Midbrain (tissue), 1 donor: Measurements from ENCODE around the gene AJM1.
A peak's percentile ranks its signal among the peaks of the same experiment; 100 is the strongest.
"Not testable (repeated sequence)": the region's sequence is repeated elsewhere in the genome, so short reads cannot be mapped to it uniquely, and the experiment has no call there.

ENCODE experiments used
- DNase-seq: peaks from one replicate; lab custom pipeline; 2025; lab: John Stamatoyannopoulos, UW

Gene AJM1

GRCh38 chr9:136856541-136857141, 14.4 kb downstream of the AJM1 start:
- DNase-seq, result no peak

DNA sequence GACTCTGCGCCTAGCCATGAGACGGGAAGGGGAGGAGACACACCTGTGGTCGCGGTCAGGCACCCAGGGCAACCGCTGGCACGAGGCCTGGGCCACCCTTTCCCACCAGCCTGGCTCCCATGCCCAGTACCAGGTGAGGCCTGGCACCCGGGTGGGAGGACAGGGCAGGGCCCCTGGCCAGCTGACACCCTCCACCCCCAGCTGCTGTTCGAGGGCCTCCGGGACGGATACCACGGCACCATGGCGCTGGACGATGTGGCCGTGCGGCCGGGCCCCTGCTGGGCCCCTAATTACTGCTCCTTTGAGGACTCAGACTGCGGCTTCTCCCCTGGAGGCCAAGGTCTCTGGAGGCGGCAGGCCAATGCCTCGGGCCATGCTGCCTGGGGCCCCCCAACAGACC, 14.9 kb downstream of the AJM1 start:
- no peak for DNase-seq

- DNase-seq, result no peak
Measured at GRCh38 chr9:136857581-136858412, 15.5 kb downstream of the AJM1 start.

- DNase-seq, result no peak
Measured at GRCh38 chr9:136858452-136858843, 16.2 kb downstream of the AJM1 start.

- peak; percentile 56 for DNase-seq
Measured at GRCh38 chr9:136858844-136859757, 16.8 kb downstream of the AJM1 start.

DNA sequence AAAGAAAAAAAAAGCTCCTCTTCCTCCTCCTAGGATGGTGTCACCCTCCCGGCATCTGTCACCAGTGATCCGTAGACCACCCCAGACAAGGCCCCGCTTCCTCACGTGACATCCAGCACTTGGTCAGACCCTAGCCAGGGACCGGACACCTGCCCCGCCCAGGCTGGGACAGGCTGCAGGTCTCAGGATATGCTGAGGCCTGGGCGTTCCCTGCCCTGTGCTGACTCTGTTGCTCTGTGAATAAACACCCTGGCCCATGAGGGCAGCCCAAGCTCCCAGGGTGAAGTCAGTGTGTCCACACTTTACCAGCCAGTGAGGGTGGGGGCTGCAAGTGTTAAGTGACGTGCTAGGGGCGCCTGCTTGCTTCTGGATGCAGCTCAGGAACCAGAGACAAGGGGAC, 18.3 kb downstream of the AJM1 start:
- DNase-seq, result no peak

DNA sequence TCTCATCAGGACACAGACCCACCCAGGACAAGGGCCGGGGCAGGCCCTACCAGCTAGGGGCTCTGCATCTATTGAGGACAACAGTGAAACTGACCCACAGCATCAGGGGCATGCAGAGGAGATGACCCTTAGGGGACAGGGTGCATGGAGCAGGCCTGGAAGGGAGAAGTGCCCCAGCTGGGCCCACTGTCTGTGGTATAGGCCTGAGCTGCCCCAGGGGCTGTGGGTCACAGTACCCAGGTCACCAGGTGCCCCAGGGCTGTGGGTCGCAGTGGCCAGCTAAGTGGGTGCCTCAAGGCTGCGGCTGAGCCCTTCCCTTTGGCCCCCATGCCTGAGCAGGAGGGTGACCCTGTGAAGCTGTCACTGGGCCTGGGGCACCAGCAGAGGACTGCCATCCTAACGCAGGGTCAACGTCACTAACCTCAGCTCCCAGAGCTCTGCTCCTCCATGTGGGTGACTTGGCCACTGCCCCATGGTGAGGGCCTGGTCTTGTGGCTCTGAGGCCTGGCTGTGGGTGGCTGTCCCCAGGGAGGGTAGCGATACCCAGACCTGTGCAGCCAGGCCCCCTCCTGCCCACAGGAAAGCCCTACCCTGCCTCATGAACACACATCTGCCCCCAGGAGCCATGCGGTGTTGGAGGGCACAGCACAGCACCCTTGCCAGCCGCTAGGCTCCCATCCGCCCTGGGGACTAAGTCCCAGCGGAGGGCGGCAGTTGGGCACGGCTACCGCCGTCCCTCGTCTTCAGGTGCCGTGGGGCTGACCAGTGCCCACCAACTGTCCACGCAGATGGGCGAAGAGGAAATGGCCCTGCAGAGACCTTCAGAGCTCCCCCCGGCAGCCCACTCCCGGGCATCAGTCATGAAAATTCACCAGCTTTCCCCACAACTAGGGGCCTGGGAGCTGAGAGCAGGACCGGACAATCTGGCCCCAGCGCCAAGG, 18.9 kb downstream of the AJM1 start:
- DNase-seq, result no peak

DNA sequence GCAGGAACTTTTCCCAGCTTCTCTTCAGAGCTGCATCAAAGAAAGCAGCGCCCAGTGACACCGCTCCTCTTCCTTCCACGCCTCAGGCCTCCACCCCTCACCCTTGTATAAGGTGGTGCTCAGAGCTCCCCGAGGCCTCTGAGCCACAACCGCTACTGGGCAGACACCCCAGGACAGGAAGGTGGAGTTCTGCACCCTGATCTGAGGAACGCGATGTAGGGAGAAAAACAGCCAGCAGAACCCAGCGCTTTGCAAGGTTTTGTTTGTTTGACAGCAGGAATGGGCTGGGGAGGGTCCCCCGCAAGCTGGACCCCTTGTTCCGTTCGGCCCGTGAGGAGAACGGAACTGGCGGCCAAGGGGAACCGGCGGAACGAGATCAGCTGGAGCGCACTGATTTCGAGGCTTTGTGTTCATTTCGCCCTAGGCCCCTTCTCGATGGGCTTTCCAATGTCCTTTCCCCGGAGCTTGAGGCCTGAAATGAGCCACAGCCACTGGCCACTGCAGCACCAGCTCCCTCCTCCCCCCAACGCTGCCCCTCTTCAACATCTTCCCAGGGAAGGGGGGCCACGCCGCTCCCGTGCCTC, 19.7 kb downstream of the AJM1 start:
- no peak for DNase-seq

- DNase-seq, result no peak
Measured at GRCh38 chr9:136862849-136863622, 20.8 kb downstream of the AJM1 start.

DNA sequence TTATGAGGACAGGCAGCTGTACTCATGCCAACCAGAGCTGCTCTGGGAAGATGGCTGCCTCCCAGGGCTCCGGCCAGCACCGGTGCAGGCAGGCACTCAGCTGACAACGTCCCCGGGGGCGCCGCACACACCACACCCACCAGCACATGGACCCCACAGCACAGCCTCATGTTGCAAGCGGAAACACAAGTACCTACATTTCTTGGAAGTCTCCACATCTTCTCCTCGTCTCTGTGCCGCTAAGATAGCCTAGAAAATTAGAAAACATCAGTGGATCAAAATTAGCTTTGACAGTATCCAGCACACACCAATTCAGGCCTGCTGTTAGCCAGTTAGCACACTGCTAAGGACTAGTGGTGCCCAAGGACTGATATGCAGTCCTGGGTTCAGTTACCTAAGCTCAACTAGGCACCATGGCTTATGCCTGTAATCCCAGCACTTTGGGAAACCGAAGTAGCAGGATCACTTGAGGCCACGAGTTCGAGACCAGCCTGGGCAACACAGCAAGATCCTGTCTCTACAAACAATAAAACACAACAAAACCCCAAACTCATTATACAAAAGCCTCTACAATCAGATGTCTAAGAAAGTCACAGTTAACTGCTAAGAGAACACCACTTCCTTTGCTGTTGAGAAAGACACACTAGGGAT, 21.5 kb downstream of the AJM1 start:
- DNase-seq, result no peak

DNA sequence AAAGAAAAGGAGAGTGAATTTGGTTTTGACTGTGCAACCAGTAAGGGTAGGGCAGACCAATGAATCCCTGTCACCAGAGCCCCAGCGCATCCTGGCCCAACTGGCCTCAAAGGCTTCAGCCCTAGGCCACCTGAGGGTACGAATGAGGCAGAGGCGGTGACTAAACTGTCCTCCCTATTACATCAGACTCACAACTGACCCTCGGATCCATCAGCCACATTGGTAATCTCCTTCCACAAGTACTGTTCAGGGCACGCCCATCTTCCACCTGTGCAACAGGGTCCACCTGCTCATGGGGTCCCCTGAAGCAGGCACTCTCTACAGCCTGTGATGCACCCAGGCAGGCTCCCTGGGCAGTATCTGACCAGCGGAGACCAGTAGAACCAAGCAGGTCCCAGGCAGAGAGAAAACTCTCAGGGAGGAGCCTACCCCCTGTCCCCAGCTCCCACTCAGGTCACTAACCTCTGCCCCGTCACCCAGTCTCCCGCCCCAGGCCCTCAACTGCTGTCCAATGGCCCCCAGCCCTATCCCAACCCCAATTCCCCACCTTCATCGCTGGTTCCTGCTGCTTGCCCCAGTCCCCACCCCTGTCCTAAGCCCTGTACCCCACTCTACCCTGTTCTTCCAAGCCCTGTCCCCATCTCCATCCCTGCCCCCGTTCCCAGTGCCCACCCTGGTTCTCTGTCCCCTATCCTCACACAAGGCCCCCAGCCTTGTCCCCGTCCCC, 22.9 kb downstream of the AJM1 start:
- DNase-seq, result no peak

- no peak for DNase-seq
Measured at GRCh38 chr9:136865768-136866103, 23.5 kb downstream of the AJM1 start.

GRCh38 chr9:136866898-136867421, 24.7 kb downstream of the AJM1 start:
- not testable (repeated sequence) for DNase-seq

DNA sequence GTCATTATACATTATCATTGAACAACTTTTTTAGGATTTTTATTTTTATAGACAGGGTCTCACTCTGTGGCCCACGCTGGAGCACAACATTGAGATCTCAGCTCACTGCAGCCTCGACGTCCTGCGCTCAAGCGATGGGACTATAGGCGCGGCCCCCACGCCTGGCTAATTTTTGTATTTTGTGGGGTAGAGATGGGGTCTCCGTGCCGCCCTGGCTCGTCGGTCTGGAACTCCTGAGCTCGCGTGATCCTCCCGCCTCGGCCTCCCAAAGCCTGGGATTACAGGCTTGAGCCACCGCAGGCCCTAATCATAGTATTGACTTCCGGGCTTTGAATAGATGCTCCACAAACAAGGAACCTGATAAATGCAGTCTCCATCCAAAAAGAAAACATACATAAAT, 25.2 kb downstream of the AJM1 start:
- DNase-seq, result no peak

DNA sequence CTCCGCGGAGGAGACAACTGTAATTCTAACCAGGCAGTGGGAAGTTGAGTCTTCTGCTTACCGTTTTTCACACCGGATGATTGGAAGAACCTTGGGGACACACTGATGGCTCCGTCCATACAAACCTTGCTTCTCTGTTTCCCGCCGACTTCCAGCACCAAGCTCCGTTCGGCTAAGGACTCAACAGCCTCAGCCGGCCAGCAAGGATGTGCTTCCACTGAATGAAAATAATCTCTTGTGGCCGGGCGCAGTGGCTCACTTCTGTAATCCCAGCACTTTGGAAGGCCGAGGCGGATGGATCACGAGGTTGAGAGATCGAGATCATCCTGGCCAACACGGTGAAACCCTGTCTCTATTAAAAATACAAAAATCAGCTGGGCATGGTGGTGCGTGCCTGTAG, 25.6 kb downstream of the AJM1 start:
- no peak for DNase-seq

- DNase-seq, result no peak
Measured at GRCh38 chr9:136868644-136869043, 26.4 kb downstream of the AJM1 start.

DNA sequence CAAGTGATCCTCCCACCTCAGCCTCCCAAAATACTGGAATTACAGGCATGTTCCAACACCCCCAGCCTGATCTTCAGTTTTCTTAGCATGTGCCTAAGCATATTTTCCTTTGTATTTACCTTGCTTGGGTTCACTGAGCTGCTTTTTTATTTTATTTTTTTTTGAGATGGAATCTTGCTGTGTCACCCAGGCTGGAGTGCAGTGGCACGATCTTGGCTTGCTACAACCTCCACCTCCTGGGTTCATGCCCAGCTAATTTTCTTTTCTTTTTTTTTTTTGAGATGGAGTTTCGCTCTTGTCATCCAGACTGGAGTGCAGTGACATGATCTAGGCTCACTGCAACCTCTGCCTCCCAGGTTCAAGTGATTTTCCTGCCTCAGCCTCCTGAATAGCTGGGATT, 27.3 kb downstream of the AJM1 start:
- not testable (repeated sequence) for DNase-seq

GRCh38 chr9:136875155-136875554, 32.9 kb downstream of the AJM1 start:
- DNase-seq, result no peak

- no peak for DNase-seq
Measured at GRCh38 chr9:136876476-136876875, 34.2 kb downstream of the AJM1 start.
